Activated CD8-positive, alpha-beta T cell treated with anti-CD3 and anti-CD28 coated beads, Interleukin-2, amount 10 ng/mL, durations not matched to agents 7 days and 5 days (primary cell): Measurements from ENCODE around the gene PLXNA4. TPM values are rescaled to one million over a fixed set of nuclear protein-coding genes. Genes with fewer than 3 reads are reported as not detected.

ENCODE experiments used
- ATAC-seq: fragments of 150-1000 bp; cut with Tn5 transposase; one replicate; pipeline ENCODE4 v1.10.0; 2021; ENCODE audit warnings: moderate library complexity
- CTCF ChIA-PET: fragments of 350-600 bp; sonication (Branson Sonifier 250); formaldehyde crosslinking; loops from one replicate; lab custom pipeline; 2021; ENCODE audit warnings: antibody characterized with exemption; lab: Charles Lee
- POLR2A ChIA-PET: fragments of 350-600 bp; sonication (Branson Sonifier 250); formaldehyde crosslinking; loops from one replicate; lab custom pipeline; 2021; ENCODE audit warnings: antibody characterized with exemption; lab: Charles Lee
- DNase-seq: peaks from one replicate; pipeline ENCODE4 v3.0.0-alpha.2; 2020
- H3K27ac Mint-ChIP-seq: one replicate; pipeline ENCODE4 v1.8.0; 2021; ENCODE audit warnings: mild to moderate bottlenecking, mixed read lengths
- H3K27me3 Mint-ChIP-seq: one replicate; pipeline ENCODE4 v1.8.0; 2021; ENCODE audit warnings: low read depth, mixed read lengths
- H3K36me3 Mint-ChIP-seq: one replicate; pipeline ENCODE4 v1.8.0; 2021; ENCODE audit warnings: low read depth, mixed read lengths
- H3K4me1 Mint-ChIP-seq: one replicate; pipeline ENCODE4 v1.8.0; 2021; ENCODE audit warnings: low read depth, mixed read lengths
- H3K4me3 Mint-ChIP-seq: one replicate; pipeline ENCODE4 v1.8.0; 2021; ENCODE audit warnings: mild to moderate bottlenecking, mixed read lengths
- H3K9me3 Mint-ChIP-seq: one replicate; pipeline ENCODE4 v1.8.0; 2022; ENCODE audit warnings: mixed read lengths; ENCODE audit not compliant: insufficient read depth
- total RNA-seq, 2 experiments: library from RNA; stranded (reverse); gene quantifications; one replicate each; pipeline ENCODE4 v1.2.3, GENCODE V29; 2021

The PLXNA4 gene
- total RNA-seq, 2 experiments from 2014 or later: 45.4 to 47.2 TPM

GRCh38 chr7:132105096-132105495 is 471.2 kb downstream of the PLXNA4 start:
- DNase-seq (no peak), ATAC-seq (no peak)
- H3K9me3 Mint-ChIP-seq: no peaks in the 10 kb centered on the region
- CTCF ChIA-PET: no interaction called here
- peaks cover 9% of the 10 kb centered on the region for H3K27me3 Mint-ChIP-seq
- H3K4me3 Mint-ChIP-seq: no peak overlapping the region
- H3K36me3 Mint-ChIP-seq: no peaks in the 10 kb centered on the region
- POLR2A ChIA-PET: no interaction called here
- no peaks in the 10 kb centered on the region for H3K4me1 Mint-ChIP-seq
- H3K27ac Mint-ChIP-seq: no peak overlapping the region

GRCh38 chr7:132103718-132104117 is 472.6 kb downstream of the PLXNA4 start:
- DNase-seq: no peak
- no peak overlapping the region for H3K4me3 Mint-ChIP-seq
- no peak for ATAC-seq
- H3K27ac Mint-ChIP-seq: no peak overlapping the region
- H3K4me1 Mint-ChIP-seq: no peaks in the 10 kb centered on the region
- no peaks in the 10 kb centered on the region for H3K9me3 Mint-ChIP-seq
- H3K36me3 Mint-ChIP-seq: no peaks in the 10 kb centered on the region
- CTCF ChIA-PET: no interaction called here
- POLR2A ChIA-PET: no interaction called here
- H3K27me3 Mint-ChIP-seq: peaks cover 11% of the 10 kb centered on the region

DNA sequence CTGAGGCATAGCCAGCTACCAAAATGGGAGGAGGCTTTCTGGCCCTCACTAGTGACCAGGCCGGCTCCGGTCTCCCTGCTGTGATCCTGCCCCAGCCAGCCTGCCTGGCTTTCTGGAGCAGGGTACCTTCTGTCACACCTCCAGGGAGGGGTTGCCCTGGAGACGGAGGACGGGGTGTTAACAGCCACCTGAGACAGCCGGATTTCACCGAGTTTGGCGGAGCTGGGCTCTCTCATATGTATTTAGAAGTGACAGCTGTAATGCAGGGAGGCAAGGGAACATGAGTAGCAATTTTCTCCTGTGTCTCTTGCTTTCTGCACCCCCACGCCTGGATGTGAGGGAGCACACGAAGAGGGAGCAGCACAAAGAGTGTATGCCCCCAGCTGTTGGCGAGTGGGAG is 473.3 kb downstream of the PLXNA4 start:
- no peak overlapping the region for H3K4me3 Mint-ChIP-seq
- DNase-seq (no peak), ATAC-seq (no peak)
- H3K27ac Mint-ChIP-seq: no peak overlapping the region
- no peaks in the 10 kb centered on the region for H3K36me3 Mint-ChIP-seq
- POLR2A ChIA-PET: no interaction called here
- no peaks in the 10 kb centered on the region for H3K4me1 Mint-ChIP-seq
- CTCF ChIA-PET: no interaction called here
- H3K27me3 Mint-ChIP-seq: peaks cover 9% of the 10 kb centered on the region
- no peaks in the 10 kb centered on the region for H3K9me3 Mint-ChIP-seq

GRCh38 chr7:132102391-132102790 is 473.9 kb downstream of the PLXNA4 start:
- H3K9me3 Mint-ChIP-seq: no peaks in the 10 kb centered on the region
- ChIA-PET CTCF (no interaction called here), POLR2A (no interaction called here)
- ATAC-seq (no peak), DNase-seq (no peak)
- H3K4me1 Mint-ChIP-seq: no peaks in the 10 kb centered on the region
- H3K4me3 Mint-ChIP-seq: no peak overlapping the region
- no peaks in the 10 kb centered on the region for H3K36me3 Mint-ChIP-seq
- no peak overlapping the region for H3K27ac Mint-ChIP-seq
- peaks cover 12% of the 10 kb centered on the region for H3K27me3 Mint-ChIP-seq

DNA sequence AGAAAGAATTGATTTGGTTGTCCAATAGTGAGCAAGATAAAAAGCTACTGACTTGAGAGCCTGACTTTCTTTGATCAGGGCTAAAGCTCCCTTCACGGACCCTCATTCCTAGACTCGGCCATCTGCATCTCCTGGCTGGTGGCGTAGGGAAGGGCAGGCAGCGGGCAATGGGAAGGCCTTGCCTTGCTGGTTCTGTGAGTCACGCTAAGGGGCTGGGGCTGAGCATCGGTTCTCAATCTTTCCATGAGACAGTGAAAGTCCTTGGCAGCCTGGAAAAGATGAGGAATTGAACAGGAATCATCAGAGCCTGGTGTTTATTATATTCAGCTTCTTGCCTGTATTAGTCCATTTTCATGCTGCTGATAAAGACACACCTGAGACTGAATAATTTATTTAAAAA is 475.3 kb downstream of the PLXNA4 start:
- POLR2A ChIA-PET: no interaction called here
- no peaks in the 10 kb centered on the region for H3K9me3 Mint-ChIP-seq
- no peaks in the 10 kb centered on the region for H3K36me3 Mint-ChIP-seq
- peaks cover 13% of the 10 kb centered on the region for H3K27me3 Mint-ChIP-seq
- no peak for DNase-seq
- ATAC-seq: no peak
- no peaks in the 10 kb centered on the region for H3K4me1 Mint-ChIP-seq
- H3K4me3 Mint-ChIP-seq: no peak overlapping the region
- no peak overlapping the region for H3K27ac Mint-ChIP-seq
- CTCF ChIA-PET: no interaction called here

DNA sequence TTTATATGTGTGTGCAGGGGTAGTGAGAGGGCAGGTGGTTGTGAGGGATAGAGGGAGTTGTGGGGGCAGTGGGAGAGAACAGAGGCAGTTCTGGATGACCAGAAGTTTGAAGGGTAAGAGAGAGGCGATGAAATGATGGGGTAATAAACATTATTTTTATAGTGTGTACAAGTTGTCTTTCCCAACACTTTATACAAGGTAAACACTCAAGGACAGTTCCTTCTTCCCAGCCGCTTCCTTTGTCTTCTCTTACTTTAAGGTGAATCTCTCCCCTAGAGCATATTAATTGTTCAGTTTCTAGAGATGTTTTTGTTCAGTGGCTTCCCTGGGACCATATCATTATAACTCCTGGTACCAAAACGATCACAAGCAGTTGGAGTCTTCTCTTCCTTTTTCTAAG is 475.8 kb downstream of the PLXNA4 start:
- ATAC-seq (no peak), DNase-seq (no peak)
- H3K9me3 Mint-ChIP-seq: no peaks in the 10 kb centered on the region
- no peaks in the 10 kb centered on the region for H3K36me3 Mint-ChIP-seq
- H3K4me1 Mint-ChIP-seq: no peaks in the 10 kb centered on the region
- no peak overlapping the region for H3K4me3 Mint-ChIP-seq
- H3K27ac Mint-ChIP-seq: no peak overlapping the region
- CTCF ChIA-PET: no interaction called here
- peaks cover 15% of the 10 kb centered on the region for H3K27me3 Mint-ChIP-seq
- POLR2A ChIA-PET: no interaction called here

DNA sequence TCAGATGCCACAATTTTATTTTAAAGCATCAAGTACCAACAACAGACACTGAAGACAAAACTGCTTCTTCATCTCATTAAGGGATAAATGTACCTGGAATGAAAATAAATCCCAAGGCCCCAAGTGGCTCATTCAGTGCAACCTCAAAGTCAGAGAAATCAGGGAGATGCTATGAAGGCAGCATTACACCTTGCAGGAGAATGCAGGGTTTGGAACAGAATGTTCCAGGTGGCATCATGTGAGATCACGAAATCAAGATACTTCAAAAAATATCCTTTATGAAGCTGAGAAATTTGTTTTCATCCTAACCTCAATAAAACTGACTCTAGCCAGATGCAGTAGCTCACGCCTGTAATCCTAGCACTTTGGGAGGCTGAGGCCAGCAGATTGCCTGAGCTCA is 477.1 kb downstream of the PLXNA4 start:
- H3K4me3 Mint-ChIP-seq: no peak overlapping the region
- H3K9me3 Mint-ChIP-seq: no peaks in the 10 kb centered on the region
- H3K4me1 Mint-ChIP-seq: no peaks in the 10 kb centered on the region
- no peak overlapping the region for H3K27ac Mint-ChIP-seq
- no peak for ATAC-seq
- POLR2A ChIA-PET: no interaction called here
- no peaks in the 10 kb centered on the region for H3K36me3 Mint-ChIP-seq
- CTCF ChIA-PET: no interaction called here
- DNase-seq: no peak
- H3K27me3 Mint-ChIP-seq: peaks cover 18% of the 10 kb centered on the region

DNA sequence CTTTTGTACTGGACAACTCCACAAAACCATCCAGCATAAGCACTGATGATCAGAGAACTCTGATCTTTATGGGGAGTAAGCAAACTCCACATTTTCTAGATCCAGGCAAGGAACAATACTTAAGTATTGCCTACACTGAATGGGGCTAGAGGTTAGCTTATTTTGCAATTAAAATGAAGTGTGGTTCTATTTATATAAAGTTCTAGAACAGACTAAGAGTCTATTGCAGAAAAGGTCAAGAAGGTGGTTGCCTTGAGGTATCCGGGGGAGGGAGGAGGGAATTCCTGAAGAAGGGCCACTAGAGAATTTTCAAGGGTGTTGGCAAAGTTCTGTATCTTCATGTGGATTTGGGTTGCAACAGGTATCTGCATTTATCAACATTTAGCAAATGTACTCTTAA is 477.9 kb downstream of the PLXNA4 start:
- peaks cover 18% of the 10 kb centered on the region for H3K27me3 Mint-ChIP-seq
- CTCF ChIA-PET: no interaction called here
- POLR2A ChIA-PET: no interaction called here
- H3K4me3 Mint-ChIP-seq: no peak overlapping the region
- H3K27ac Mint-ChIP-seq: no peak overlapping the region
- no peaks in the 10 kb centered on the region for H3K9me3 Mint-ChIP-seq
- no peaks in the 10 kb centered on the region for H3K36me3 Mint-ChIP-seq
- ATAC-seq (no peak), DNase-seq (no peak)
- no peaks in the 10 kb centered on the region for H3K4me1 Mint-ChIP-seq

DNA sequence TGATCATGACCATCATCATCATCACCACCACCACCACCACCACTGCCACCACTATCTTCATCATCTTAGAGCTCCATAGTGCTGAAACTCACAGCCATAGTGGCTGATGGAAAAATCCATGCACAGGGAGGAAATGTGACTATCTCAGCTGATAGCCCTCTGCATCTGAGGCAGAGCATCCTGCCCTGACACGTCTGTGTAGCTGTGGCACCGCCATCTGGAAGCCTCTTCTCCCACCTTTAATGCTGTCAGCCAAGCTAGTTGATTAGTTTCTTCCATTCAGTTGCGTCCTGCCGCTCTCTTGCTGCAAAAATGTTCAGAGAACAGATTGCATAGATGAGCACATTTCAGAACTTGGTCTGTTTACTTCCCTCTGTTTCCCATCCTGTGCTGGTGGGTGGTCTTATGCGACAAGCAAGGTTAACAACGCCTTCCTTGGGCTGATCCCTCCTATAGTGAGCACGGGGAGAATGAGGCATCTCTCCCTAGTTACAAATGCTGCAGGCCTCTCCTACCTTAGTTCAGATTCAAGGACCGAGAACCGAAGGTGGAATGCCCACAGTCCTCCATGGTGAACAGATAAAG is 478.6 kb downstream of the PLXNA4 start:
- H3K4me1 Mint-ChIP-seq: no peaks in the 10 kb centered on the region
- DNase-seq (no peak), ATAC-seq (no peak)
- no peak overlapping the region for H3K27ac Mint-ChIP-seq
- peaks cover 18% of the 10 kb centered on the region for H3K27me3 Mint-ChIP-seq
- H3K4me3 Mint-ChIP-seq: no peak overlapping the region
- no peaks in the 10 kb centered on the region for H3K9me3 Mint-ChIP-seq
- no peaks in the 10 kb centered on the region for H3K36me3 Mint-ChIP-seq
- CTCF ChIA-PET: no interaction called here
- POLR2A ChIA-PET: no interaction called here

GRCh38 chr7:132095111-132095765 is 481.0 kb downstream of the PLXNA4 start:
- DNase-seq (no peak), ATAC-seq (no peak)
- H3K27ac Mint-ChIP-seq: no peak overlapping the region
- H3K4me3 Mint-ChIP-seq: no peak overlapping the region
- H3K9me3 Mint-ChIP-seq: no peaks in the 10 kb centered on the region
- no peaks in the 10 kb centered on the region for H3K4me1 Mint-ChIP-seq
- ChIA-PET POLR2A (no interaction called here), CTCF (no interaction called here)
- peaks cover 18% of the 10 kb centered on the region for H3K27me3 Mint-ChIP-seq
- no peaks in the 10 kb centered on the region for H3K36me3 Mint-ChIP-seq

- Mint-ChIP-seq H3K4me1 (no peaks in the 10 kb centered on the region), H3K36me3 (no peaks in the 10 kb centered on the region), H3K27me3 (peaks cover 5% of the 10 kb centered on the region), H3K27ac (no peak overlapping the region), H3K9me3 (no peaks in the 10 kb centered on the region), H3K4me3 (no peak overlapping the region)
- no peak for ATAC-seq
- POLR2A ChIA-PET: no interaction called here
- no peak for DNase-seq
- CTCF ChIA-PET: no interaction called here
These were observed 484.2 kb downstream of the PLXNA4 start for GRCh38 chr7:132092106-132092505.

- Mint-ChIP-seq H3K36me3 (no peaks in the 10 kb centered on the region), H3K9me3 (no peaks in the 10 kb centered on the region), H3K4me1 (no peaks in the 10 kb centered on the region), H3K27me3 (peaks cover 5% of the 10 kb centered on the region), H3K27ac (no peak overlapping the region), H3K4me3 (no peak overlapping the region)
- no peak for ATAC-seq
- DNase-seq: no peak
- CTCF ChIA-PET: no interaction called here
- POLR2A ChIA-PET: no interaction called here
These were observed 484.6 kb downstream of the PLXNA4 start for GRCh38 chr7:132091706-132092105.

GRCh38 chr7:132090444-132090843 is 485.8 kb downstream of the PLXNA4 start:
- POLR2A ChIA-PET: no interaction called here
- H3K36me3 Mint-ChIP-seq: no peaks in the 10 kb centered on the region
- no peak overlapping the region for H3K27ac Mint-ChIP-seq
- no peak overlapping the region for H3K4me3 Mint-ChIP-seq
- ATAC-seq (no peak), DNase-seq (no peak)
- H3K9me3 Mint-ChIP-seq: no peaks in the 10 kb centered on the region
- CTCF ChIA-PET: no interaction called here
- H3K4me1 Mint-ChIP-seq: no peaks in the 10 kb centered on the region
- H3K27me3 Mint-ChIP-seq: peaks cover 2% of the 10 kb centered on the region
